Islet of Langerhans (tissue), 1 donor: ENCODE results near the gene MSL3.

Source experiments
- FAIRE-seq: peaks from one replicate; lab custom pipeline; 2011; peaks lifted over from hg19 to GRCh38; lab: Jason Lieb, UNC

The MSL3 gene

DNA sequence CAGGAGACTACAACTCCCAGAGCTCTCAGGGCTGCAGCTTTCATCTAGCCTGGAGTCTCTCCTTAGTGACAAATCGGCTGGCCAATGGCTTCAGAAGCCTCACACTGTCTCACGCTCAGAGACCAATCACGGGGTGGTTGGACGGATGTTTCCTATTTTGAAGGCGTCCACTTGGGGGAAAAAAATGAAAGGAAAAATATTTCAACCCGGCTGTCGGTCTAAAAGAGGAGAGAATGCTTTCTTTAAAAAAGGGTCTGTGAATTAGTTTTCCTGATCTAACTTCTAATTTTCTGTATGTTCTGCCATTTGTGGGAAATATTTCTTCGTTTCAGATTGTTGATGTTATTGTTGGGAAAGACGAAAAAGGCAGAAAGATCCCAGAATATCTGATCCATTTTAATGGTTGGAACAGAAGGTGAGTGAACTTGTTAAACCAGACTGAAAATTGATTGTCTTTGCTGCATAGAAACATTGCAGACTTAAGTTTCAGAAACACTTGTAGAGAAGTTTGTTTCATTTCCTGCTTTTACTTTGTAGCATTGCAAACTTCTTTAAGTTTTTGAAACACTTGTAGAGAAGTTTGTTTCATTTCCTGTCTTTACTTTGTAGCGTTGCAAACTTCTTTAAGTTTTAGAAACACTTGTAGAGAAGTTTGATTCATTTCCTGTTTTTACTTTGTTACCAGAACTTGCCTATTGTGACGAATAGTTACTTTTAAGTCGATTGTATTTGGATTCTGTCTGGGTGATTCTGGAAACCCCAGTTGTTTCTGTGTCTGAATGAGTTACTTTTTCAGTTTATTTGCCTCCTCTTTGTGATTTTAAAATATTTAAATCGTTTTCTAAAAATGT, 1.6 kb downstream of the MSL3 start:
- peak; percentile 100 for FAIRE-seq

GRCh38 chrX:11760958-11761357, 2.9 kb downstream of the MSL3 start:
- FAIRE-seq = no peak

GRCh38 chrX:11764602-11765067, 6.6 kb downstream of the MSL3 start:
- no peak for FAIRE-seq

DNA sequence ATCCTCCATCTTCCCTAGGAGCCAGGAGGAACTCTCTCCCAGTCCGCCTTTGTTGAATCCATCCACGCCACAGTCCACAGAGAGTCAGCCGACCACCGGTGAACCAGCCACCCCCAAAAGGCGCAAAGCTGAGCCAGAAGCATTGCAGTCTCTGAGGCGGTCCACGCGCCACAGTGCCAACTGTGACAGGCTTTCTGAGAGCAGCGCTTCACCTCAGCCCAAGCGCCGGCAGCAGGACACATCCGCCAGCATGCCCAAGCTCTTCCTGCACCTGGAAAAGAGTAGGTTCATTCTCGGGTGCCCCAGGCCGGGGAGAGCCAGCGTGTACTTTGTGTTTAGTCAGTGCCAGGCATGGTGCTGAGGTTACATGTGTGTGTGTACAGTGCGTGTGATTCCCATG, 7.4 kb downstream of the MSL3 start:
- no peak for FAIRE-seq

DNA sequence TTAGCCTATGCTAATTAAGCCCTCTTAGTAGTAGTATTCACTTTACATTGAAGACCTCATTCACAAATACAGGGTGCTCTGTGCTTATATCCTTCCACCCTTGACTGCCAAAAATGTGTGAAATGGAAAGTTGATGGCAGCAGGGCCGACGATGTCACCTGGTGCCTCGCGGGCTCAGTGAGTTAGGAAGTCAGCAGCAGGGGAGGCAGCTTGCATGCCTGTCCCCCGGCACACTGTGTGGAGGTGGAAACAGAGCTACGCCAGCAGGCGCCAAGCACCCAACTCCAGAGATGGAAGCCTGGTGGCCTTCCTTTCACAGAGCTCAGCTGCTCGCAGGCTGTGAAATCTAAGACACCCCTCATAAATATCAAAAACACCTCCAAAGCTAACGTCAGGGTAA, 8.4 kb downstream of the MSL3 start:
- no peak for FAIRE-seq

DNA sequence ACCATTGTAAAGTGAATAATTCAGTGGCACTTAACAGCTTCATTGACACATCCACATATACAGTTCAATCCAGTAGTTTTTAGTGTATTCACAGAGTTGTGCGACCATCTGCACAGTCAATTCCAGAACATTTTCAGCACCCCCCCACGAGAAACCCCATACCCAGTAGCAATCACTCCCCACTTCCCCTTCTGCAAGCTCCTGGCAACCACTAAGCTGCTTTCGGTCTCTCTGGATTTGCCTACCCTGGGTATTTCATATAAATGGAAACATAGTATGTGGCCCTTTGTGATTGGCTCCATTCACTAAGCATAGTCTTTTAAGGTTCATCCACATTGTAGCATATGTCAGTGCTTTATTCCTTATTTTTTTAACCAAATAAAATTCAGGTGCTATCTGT, 10.0 kb downstream of the MSL3 start:
- FAIRE-seq = no peak

GRCh38 chrX:11770320-11770719, 12.3 kb downstream of the MSL3 start:
- FAIRE-seq = peak; percentile 81

DNA sequence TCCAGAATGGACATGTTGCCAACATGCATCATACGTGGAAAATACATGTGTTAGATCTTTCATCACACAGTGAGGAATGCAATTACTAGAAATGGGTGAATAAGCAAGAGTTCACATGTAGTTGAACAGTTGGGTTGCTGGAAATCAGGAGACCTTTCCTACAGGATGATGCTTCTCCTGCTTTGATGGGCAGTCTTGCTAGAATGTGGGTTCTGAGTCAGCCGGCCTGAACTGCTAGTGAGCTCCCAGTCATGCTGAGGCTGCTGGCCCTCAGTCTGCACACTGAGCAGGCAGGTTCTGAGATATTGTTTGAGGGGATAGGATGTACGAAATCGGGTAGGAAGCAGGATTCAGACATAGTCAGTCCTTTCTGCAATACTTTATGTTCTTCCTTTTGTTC, 20.2 kb downstream of the MSL3 start:
- FAIRE-seq = no peak

DNA sequence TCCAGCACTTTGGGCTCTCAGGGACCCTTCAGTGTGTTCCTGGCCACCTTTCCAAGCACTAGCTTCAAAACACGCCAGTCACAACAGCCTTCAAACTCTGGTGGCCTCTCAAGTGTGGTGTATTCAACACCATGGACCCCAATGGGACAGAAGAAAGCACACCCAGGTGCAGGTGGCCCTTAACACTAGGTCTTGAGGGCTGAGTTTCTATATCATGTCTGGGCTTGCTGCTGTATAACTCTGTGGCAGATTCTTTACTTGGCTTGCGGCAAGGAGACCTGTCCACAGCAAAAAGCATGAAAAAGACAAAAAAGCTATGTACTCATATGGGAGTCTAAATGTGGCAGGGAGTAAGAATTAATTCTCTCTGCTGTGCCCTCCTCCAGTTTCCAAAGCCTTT, 23.1 kb downstream of the MSL3 start:
- FAIRE-seq = no peak

GRCh38 chrX:11781734-11782370, 23.8 kb downstream of the MSL3 start:
- no peak for FAIRE-seq

DNA sequence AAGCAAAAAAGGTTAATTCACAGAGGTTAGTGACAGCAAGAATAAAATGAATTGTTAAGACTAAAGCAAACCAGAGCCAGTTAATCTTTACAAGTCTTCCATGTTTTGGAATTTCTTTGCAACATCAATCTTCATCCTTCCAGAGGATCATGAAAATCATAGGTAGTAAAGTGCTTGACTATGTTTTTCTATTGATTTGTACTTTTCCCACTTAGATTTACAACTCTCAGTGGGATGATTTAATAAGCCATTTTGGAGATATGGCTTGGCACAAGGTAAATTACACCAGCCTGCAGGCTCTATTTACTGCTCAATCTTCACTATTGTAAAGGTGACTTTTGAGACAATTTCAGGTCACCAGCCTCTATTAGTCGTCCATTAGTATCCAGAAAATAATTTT, 26.5 kb downstream of the MSL3 start:
- FAIRE-seq = no peak

- FAIRE-seq = no peak
Measured at GRCh38 chrX:11786862-11787261, 28.8 kb downstream of the MSL3 start.

- no peak for FAIRE-seq
Measured at GRCh38 chrX:11787564-11787963, 29.5 kb downstream of the MSL3 start.

DNA sequence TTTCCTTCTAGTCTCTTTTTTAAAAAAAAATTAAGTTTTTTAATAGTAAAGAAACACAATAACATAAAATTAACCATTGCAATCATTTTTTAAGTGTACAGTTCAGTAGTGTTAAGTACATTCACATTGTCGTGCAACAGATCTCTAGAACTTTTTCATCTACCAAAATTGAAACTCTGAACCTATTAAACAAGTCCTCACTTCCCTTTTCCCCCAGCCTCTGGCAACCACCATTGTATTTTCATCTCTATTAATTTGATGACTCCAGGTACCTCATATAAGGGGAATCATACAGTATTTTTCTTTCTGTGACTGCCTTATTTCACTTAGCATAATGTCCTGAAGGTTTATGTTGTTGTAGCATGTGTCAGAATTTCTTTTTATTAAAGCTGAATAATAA, 31.8 kb downstream of the MSL3 start:
- no peak for FAIRE-seq

- FAIRE-seq = no peak
Measured at GRCh38 chrX:11791090-11791489, 33.1 kb downstream of the MSL3 start.

DNA sequence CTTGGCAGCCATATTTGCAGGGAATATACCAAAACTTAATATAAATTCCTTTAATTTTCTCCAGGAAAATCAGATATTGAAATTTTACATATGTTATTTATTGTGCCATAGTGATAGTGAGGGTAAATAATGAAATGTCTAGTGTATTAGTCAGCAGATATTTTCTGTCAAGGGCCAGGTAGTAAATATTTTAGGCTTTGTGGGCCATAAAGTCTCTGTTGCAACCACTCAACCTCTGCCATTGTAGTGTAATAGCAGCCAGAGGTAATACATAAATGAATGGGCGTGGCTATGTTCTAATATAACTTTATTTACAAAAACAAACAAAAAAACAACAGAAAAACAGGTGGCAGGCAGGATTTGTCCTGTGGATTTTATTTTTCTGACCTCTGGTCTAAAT, 33.5 kb downstream of the MSL3 start:
- no peak for FAIRE-seq

- FAIRE-seq = no peak
Measured at GRCh38 chrX:11792461-11793421, 34.7 kb downstream of the MSL3 start.

DNA sequence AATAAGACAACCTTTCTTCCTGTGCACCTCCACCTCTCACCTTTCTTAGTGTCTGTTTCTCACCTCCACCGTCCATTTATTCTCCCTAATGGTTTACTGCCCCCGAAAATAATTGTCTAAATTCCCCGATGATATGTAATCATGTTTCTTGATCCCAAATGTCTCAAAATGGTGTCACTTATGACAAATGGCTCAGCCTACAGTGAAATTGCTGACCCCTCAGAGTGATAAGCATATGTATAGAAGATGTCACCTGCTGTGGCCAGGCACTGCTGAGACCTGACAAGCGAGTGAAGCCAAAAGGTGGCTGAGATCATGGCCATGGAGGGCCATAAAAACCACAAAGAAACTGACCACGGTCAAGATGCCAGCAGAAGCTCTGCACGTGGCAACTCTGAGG, 35.7 kb downstream of the MSL3 start:
- FAIRE-seq = no peak

DNA sequence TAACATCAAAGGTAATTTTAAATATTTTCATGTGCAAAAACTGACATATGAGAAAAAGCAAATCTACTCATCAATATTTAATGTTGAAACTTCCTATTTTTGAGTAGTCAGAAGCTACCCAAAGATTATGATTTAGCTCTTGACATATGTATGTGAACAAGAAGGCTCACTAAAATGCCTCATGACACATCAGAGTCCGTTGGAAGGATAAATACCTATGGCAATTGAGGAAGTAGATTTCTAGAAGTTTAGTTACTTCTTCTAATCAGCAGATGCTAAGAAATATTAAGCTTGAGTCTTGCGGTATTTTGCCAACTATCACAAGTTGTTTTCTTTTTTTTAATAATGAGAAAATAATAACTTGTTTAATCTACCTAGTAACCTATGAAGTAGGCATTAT, 55.3 kb downstream of the MSL3 start:
- FAIRE-seq = no peak
